H1 (cell line): ENCODE results near the gene VWA3B. TPM values are rescaled to one million over a fixed set of nuclear protein-coding genes. Genes with fewer than 3 reads are reported as not detected.

Experiments
- BCL11A ChIP-seq, 2 experiments: IDR thresholded peaks; one replicate each; pipeline ENCODE4 v1.6.1; 2011; ENCODE audit warnings: low read depth in 2 of 2, low read length in 2 of 2, mild to moderate bottlenecking in 2 of 2
- CBX8 ChIP-seq: fragments of 300-800, 300-1000 bp; sonication (generic); IDR thresholded peaks from 2 replicates; pipeline ENCODE4 v1.7.1; 2016; ENCODE audit warnings: low read depth, low read length, borderline replicate concordance
- POLR2A ChIP-seq, 2 experiments: IDR thresholded peaks; 1 replicate in 1 of 2; 2 replicates in 1 of 2; pipeline ENCODE4 v1.6.1; 2011; ENCODE audit warnings: low read depth in 2 of 2, low read length in 2 of 2, mild to moderate bottlenecking in 2 of 2; ENCODE audit errors: control extremely low read depth in 1 of 2
- SRF ChIP-seq: IDR thresholded peaks from 2 replicates; pipeline ENCODE4 v1.6.1; 2011; ENCODE audit warnings: mild to moderate bottlenecking, low read depth, low read length, moderate library complexity
- polyA plus RNA-seq, 7 experiments: library from polyadenylated mRNA; depleted of rRNA in 3 of 7; stranded (reverse) in 5 of 7; unstranded in 2 of 7; fragments of >200 nt in 5 of 7; fragments of 200-250 nt in 2 of 7; gene quantifications; 1 replicate in 5 of 7; 2 replicates in 1 of 7; 4 replicates in 1 of 7; pipeline versions ENCODE4 v1.2.1 to v1.2.3, GENCODE V29; 2011 to 2013; ENCODE audit warnings: missing spikeins in 2 of 7, mixed read lengths in 2 of 7
- total RNA-seq: library from RNA; stranded (reverse); fragmentation: NEBNext Ultra II Directional; extraction: Animal tissue kit (Norgen Biotek cat#: 25700); gene quantifications from 2 replicates; pipeline ENCODE4 v1.2.1, GENCODE V29; 2021
- TF ChIP-seq, protein P1 (sequence below): IDR thresholded peaks from 2 replicates; pipeline ENCODE4 v1.6.1; 2011; ENCODE audit warnings: low read length, improper control_type of control experiment

VWA3B gene
- total and polyA plus RNA-seq, 2 of the 8 experiments (the other 6 are each of a cell fraction or from before 2014, with no cell fraction given) = not detected

DNA sequence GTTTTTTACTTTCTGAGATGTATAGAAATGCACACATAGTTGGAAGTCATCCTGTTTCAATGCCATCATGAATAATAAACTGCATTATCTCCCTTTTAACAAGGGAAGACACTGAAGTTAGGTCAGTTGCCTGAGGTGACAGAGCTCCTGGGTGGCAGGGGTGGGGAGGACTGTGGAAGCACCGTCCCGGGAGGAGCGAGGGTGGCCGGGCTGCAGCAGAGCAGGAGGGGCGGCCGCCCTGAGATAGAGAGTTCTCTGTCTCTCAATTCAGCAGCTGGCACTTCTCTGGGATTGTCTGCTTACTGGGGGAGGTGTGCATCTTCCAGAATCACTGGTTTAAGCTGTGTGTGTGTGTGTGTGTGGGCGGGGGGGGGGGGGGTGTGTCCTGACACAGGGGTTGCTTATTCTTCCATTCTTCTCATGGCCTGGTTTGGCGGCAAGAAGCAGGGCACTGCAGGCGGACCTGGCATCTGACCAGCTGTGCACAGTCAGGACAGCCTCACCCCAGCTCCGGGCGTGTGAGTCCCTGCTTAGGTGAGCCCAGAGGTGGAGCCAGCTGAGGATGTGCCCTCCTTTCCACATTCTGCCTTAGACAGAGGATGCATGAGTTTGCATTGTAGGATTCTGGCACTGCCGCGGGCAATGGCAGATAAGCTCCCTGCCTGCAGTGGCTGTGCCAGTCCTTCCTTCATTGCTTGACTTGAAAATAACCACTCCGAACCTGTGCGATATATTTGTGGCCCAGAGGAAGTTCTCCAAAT lies 40.4 kb downstream of the VWA3B start (continued):
- TF ChIP-seq, protein P1, sequence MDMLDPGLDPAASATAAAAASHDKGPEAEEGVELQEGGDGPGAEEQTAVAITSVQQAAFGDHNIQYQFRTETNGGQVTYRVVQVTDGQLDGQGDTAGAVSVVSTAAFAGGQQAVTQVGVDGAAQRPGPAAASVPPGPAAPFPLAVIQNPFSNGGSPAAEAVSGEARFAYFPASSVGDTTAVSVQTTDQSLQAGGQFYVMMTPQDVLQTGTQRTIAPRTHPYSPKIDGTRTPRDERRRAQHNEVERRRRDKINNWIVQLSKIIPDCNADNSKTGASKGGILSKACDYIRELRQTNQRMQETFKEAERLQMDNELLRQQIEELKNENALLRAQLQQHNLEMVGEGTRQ = no peak
- TF ChIP-seq CBX8 = no peak
- no peak for TF ChIP-seq BCL11A (IDR thresholded peaks at IDR 0.05; ENCODE audit: low read depth in 2 of 2, low read length in 2 of 2)
- TF ChIP-seq SRF = no peak
- TF ChIP-seq POLR2A (IDR thresholded peaks at IDR 0.05; ENCODE audit: control extremely low read depth in 1 of 2, low read depth in 2 of 2, low read length in 2 of 2) = no peak
